Activated CD4-positive, alpha-beta T cell treated with anti-CD3 and anti-CD28 coated beads, Interleukin-2, amount 10 ng/mL, durations not matched to agents 24 days and 14 days (primary cell): Measurements from ENCODE around the gene SEMA5B. TPM values are rescaled to one million over a fixed set of nuclear protein-coding genes. Genes with fewer than 3 reads are reported as not detected.

Experiments
- DNase-seq: peaks from one replicate; pipeline ENCODE4 v3.0.0; 2022
- H3K27ac Mint-ChIP-seq: one replicate; pipeline ENCODE4 v1.8.0; 2022; ENCODE audit warnings: mild to moderate bottlenecking, mixed read lengths
- H3K27me3 Mint-ChIP-seq: one replicate; pipeline ENCODE4 v1.8.0; 2022; ENCODE audit warnings: mixed read lengths
- H3K36me3 Mint-ChIP-seq: one replicate; pipeline ENCODE4 v1.8.0; 2022; ENCODE audit warnings: low read depth, mild to moderate bottlenecking, mixed read lengths
- H3K4me1 Mint-ChIP-seq: one replicate; pipeline ENCODE4 v1.8.0; 2021; ENCODE audit warnings: mixed read lengths
- H3K4me3 Mint-ChIP-seq: one replicate; pipeline ENCODE4 v1.8.0; 2022; ENCODE audit warnings: mild to moderate bottlenecking, moderate library complexity, mixed read lengths
- H3K9me3 Mint-ChIP-seq: one replicate; pipeline ENCODE4 v1.8.0; 2021; ENCODE audit warnings: mixed read lengths
- intact Hi-C: fragments of 100-400 bp; cut with micrococcal nuclease; formaldehyde crosslinking; loops from one replicate; pipeline ENCODE4 v1.15.1; 2023
- total RNA-seq: library from RNA; stranded (reverse); gene quantifications from 2 replicates; pipeline ENCODE4 v1.2.3, GENCODE V29; 2022

SEMA5B gene
- total RNA-seq, 1 donor from 2014 or later = not detected

DNA sequence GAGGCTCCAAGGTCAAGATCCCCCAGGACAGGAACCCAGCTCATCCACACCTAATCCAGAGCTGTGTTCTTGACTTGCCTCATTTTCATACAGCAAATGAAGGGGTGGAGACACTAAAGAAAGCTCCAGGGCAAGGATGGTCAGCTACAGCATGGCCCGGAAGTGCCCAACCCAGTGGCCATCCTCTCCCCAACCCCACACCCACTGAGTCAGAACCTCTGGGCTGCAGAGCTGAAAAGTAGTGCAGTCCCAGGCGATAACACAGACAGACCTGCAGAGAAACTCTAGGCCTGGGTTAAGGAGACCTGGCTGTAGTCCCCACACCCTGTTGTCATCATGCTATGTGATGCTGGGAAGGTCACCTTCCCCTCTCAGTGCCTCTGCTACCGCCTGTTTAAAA lies 85.3 kb downstream of the SEMA5B start:
- Mint-ChIP-seq H3K4me3 (no peak overlapping the region), H3K36me3 (no peaks in the 10 kb centered on the region)

DNA sequence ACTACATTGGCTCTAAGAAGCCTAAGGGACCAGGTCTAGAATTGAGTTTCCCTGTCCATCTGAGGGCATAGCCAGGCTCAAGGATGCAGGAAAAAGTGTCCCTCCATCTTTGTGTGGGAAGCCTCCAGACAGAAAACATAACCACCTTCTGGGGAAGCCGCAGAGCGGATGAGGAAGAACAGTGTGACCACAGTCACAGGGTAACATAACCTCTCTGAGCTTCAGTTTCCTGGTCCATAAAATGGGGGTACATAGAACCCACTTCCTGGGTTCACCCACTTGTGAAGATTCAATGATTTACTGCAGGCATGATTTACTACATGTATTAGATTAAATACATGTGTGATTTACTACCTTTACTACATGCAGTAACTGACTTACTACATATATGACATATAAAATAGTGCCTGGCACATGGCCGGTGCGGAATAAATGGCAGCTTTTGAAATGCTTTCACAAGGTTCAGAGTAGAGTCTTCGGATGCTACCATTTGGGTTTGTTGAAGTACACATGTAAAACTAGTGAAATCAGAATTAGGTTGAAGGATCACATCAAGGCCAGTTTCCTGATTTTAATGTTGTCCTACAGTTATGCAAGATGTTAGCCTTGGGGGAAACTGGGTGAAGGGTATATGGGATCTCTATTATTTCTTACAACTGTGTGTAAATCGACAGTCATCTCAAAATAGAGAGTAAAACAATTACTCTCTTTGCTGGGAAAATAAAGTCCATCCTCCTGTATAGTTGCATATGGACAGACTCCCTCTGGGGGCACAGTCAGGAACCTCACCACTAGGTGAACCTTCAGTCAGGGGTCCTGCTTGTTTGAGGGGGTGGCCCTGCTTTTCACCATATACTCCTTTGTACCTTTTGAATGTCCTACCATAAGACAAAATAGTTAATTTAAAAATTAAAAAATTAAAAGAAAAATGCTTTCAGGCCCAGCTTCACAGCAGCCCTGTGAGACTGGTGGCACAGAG lies 86.0 kb downstream of the SEMA5B start:
- intact Hi-C loops = loop anchor here (2.0 kb wide), 1 partner anchor 317 kb away; no protein-coding TSS in a partner anchor
- Mint-ChIP-seq H3K4me3 (no peak overlapping the region), H3K9me3 (no peaks in the 10 kb centered on the region), H3K27me3 (peaks cover 13% of the 10 kb centered on the region), H3K4me1 (no peaks in the 10 kb centered on the region), H3K27ac (no peak overlapping the region), H3K36me3 (no peaks in the 10 kb centered on the region)
- DNase-seq = no peak

More for the DNA sequence above, 85.3 kb downstream of the SEMA5B start:
- intact Hi-C loops = loop anchor here (2.0 kb wide), 1 partner anchor 317 kb away; no protein-coding TSS in a partner anchor
- peaks cover 13% of the 10 kb centered on the region for H3K27me3 Mint-ChIP-seq
- H3K27ac Mint-ChIP-seq = no peak overlapping the region
- no peak for DNase-seq
- H3K4me1 Mint-ChIP-seq = no peaks in the 10 kb centered on the region
- H3K9me3 Mint-ChIP-seq = no peaks in the 10 kb centered on the region

DNA sequence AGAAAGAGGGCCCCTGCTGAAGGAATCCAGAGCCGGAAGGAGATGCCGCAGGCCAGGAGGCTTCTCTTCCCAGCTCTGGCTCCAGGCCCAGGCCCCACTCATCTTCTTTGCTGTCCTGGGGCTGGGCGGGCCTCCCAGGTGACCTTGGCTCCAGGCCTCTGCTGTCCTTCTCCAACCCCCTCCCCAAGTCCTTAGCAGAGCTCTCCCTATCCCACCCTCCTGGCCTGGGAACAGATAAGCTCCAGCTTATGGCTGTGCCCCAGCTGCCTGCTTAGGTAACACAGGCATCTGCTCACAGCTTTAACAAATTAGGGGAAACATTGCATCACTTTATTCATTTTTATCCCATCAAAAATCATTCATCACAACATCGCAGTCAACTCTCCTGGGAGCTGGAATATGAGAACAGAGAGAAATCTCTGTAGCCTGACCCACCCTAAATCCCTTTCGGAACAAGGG lies 86.9 kb downstream of the SEMA5B start:
- Mint-ChIP-seq H3K36me3 (no peaks in the 10 kb centered on the region), H3K4me3 (no peak overlapping the region), H3K4me1 (no peaks in the 10 kb centered on the region)

DNA sequence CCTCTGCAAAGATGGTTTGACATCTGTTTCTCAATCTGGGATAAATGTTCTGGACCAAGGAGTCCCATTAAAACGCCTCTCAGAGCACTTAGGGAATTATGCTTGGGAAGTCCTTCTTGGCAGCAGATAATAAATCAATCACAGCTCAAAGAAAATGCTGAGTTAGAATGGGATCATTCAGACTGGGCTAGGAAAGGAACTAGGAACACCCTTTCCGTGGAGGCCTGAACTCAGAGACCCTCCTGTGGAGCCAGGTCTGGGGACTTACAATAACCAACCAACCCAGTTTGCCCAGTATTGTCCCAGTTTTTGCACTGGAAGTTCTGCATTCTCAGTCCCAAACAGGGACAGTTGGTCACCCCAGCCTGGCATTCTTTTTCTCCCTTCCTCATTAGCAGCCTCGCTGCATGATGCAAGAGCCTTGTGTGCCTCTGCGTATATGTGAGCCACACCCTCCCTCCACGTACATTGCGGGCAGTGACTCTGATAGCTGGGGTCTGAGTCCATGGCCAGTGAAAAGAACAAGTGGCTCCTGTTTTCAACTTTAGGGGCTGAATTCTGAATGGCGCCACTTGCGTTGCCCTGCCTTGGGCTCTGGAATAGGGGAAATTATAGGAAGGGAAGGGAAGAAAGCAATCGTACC lies 88.7 kb downstream of the SEMA5B start:
- Mint-ChIP-seq H3K4me1 (no peaks in the 10 kb centered on the region), H3K4me3 (no peak overlapping the region), H3K36me3 (no peaks in the 10 kb centered on the region), H3K27me3 (peaks cover 11% of the 10 kb centered on the region), H3K9me3 (no peaks in the 10 kb centered on the region), H3K27ac (no peak overlapping the region)
- no peak for DNase-seq
- intact Hi-C loops = no loop called here

More for the DNA sequence above, 86.9 kb downstream of the SEMA5B start:
- H3K27me3 Mint-ChIP-seq = peaks cover 13% of the 10 kb centered on the region
- no peak for DNase-seq
- H3K27ac Mint-ChIP-seq = no peak overlapping the region
- intact Hi-C loops = no loop called here
- H3K9me3 Mint-ChIP-seq = no peaks in the 10 kb centered on the region

DNA sequence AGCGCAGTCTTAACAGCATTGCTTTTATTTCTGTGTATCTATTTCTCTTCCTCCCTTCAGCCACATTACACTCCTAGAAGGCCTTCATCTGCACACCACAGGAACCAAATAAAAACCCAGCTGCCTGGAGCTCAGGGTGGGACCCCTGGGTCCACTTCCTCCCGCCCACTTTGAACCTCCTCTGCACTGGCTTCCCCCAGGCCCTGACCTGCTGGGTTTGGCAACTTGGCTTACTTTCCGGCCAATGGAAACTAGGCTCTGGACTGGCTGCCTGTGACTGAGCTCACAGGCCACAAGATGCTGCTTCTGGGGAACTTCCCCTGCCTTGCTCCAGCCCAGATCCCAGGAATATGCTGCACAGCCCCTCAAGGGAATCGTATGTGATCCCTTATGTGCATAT lies 89.8 kb downstream of the SEMA5B start:
- peaks cover 13% of the 10 kb centered on the region for H3K27me3 Mint-ChIP-seq
- H3K4me3 Mint-ChIP-seq = no peak overlapping the region
- H3K4me1 Mint-ChIP-seq = no peaks in the 10 kb centered on the region
- no peak overlapping the region for H3K27ac Mint-ChIP-seq
- no peaks in the 10 kb centered on the region for H3K36me3 Mint-ChIP-seq
- no peak for DNase-seq
- H3K9me3 Mint-ChIP-seq = no peaks in the 10 kb centered on the region
- intact Hi-C loops = no loop called here

DNA sequence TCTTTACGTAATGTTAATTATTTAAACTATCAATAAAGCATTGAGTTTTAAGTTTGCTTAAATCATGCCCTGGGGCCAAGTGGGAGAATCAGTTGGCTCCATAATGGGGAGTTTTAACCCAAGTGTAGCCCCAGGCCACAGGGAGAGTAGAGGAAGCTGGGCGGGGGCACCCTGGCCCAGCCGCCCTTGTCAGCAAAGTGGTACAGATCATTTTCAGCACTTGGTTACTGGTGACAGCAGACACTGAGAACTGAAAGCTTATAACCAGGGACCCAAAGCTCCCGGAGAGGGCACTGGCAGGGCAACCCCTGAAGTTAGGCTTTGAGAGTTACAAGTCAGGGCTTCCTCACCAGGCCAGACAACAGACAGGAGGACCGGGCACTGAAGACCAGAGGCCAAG lies 90.6 kb downstream of the SEMA5B start:
- Mint-ChIP-seq H3K4me1 (no peaks in the 10 kb centered on the region), H3K9me3 (no peaks in the 10 kb centered on the region), H3K27me3 (peaks cover 15% of the 10 kb centered on the region), H3K4me3 (no peak overlapping the region), H3K27ac (no peak overlapping the region), H3K36me3 (no peaks in the 10 kb centered on the region)
- intact Hi-C loops = no loop called here
- DNase-seq = no peak

DNA sequence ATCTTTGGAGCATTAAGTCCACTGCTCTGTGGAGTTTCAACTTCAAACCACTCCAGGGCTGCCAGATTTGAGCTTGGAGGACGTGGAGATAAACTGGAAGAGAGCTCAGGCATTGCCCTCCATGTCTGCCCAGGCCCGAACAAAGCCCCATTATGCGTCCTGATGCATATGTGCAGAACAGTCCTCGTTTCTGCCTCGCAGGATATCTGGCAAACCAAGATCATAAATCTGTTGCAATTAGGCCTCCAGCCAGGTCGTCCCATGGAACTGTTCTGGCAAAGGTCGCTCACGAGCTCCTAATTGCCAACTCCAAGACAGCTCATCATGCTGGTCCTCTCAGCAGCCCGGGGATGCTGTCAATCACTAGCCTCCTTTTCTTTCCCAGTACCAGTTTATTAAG lies 91.2 kb downstream of the SEMA5B start:
- intact Hi-C loops = no loop called here
- H3K27me3 Mint-ChIP-seq = peaks cover 15% of the 10 kb centered on the region
- no peak for DNase-seq
- H3K4me1 Mint-ChIP-seq = no peaks in the 10 kb centered on the region
- no peak overlapping the region for H3K4me3 Mint-ChIP-seq
- H3K9me3 Mint-ChIP-seq = no peaks in the 10 kb centered on the region
- no peaks in the 10 kb centered on the region for H3K36me3 Mint-ChIP-seq
- H3K27ac Mint-ChIP-seq = no peak overlapping the region

DNA sequence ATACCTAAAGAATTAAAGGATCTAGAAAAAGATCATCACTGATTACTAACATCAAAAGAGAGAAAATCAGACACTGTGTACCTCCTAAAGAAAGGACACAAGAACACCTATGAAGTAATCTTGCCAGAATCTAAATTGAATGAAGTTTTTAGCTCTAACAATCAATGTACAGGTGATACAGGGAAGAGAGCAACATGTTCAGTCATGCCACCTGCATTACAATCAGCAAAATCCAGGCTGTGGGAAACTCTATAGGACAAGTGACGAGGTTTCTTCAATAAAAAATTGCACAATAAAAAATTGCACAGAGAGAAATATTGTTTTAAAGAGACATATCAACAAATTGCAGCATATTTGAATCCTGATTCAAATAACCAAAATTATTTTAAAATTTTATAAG lies 93.3 kb downstream of the SEMA5B start:
- no peaks in the 10 kb centered on the region for H3K36me3 Mint-ChIP-seq
- no peak for DNase-seq
- no peaks in the 10 kb centered on the region for H3K4me1 Mint-ChIP-seq
- H3K9me3 Mint-ChIP-seq = no peaks in the 10 kb centered on the region
- no peak overlapping the region for H3K4me3 Mint-ChIP-seq
- intact Hi-C loops = no loop called here
- H3K27me3 Mint-ChIP-seq = peaks cover 14% of the 10 kb centered on the region
- H3K27ac Mint-ChIP-seq = no peak overlapping the region

DNA sequence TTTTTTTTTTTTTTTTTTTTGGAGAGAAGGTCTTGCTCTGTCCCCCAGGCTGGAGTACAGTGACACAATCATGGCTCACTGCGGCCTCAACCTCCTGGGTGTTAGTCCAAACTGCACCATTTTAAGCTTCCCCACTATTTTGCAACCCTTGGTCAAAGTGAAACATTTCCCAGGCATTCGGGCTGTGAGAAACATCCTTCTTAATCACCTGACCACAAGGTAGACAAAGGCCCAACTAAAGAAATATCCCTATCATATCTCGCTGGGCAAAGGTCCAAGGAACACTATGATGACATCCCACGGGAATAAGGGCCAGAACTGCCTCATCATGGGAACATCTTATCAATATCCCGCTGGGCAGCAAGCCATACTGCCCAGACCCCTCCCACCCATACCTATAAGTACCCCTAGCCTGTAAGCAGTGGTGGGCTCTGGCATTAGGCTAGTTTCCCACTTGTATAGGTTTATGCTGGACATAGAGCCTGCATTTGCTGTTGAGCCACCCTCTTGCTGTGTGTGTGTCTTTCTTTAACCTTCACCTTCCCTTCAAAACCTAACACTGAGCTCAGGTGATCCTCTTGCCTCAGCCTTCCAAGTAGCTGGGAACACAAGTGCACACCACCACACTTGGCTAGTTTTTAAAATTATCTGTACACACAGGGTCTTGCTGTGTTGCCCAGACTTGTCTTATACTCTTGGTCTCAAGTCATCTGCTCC lies 95.2 kb downstream of the SEMA5B start:
- intact Hi-C loops = no loop called here
- Mint-ChIP-seq H3K36me3 (no peaks in the 10 kb centered on the region), H3K27ac (no peak overlapping the region), H3K4me3 (no peak overlapping the region), H3K4me1 (no peaks in the 10 kb centered on the region), H3K9me3 (no peaks in the 10 kb centered on the region), H3K27me3 (peaks cover 12% of the 10 kb centered on the region)
- no peak for DNase-seq

DNA sequence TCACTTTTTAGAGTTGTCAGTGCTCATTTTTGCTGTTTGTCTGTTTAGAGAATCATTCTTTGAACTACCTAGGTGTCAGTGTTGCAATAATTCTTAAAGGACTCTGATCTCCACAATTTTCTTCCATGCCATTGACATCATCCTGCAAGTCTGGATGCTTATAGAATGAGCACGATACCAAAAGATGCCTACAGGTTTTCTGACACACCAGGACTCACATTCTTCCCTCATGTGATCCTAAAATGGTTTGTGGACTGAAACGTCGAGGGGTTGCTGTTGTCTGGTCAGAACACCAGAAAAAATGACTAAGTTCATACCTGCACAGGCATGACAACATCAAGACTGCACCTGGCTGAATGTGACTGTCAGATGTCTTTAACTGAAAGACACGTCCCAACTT lies 95.9 kb downstream of the SEMA5B start:
- no peaks in the 10 kb centered on the region for H3K9me3 Mint-ChIP-seq
- no peak overlapping the region for H3K27ac Mint-ChIP-seq
- no peaks in the 10 kb centered on the region for H3K36me3 Mint-ChIP-seq
- no peaks in the 10 kb centered on the region for H3K4me1 Mint-ChIP-seq
- DNase-seq = no peak
- intact Hi-C loops = no loop called here
- peaks cover 12% of the 10 kb centered on the region for H3K27me3 Mint-ChIP-seq
- H3K4me3 Mint-ChIP-seq = no peak overlapping the region

DNA sequence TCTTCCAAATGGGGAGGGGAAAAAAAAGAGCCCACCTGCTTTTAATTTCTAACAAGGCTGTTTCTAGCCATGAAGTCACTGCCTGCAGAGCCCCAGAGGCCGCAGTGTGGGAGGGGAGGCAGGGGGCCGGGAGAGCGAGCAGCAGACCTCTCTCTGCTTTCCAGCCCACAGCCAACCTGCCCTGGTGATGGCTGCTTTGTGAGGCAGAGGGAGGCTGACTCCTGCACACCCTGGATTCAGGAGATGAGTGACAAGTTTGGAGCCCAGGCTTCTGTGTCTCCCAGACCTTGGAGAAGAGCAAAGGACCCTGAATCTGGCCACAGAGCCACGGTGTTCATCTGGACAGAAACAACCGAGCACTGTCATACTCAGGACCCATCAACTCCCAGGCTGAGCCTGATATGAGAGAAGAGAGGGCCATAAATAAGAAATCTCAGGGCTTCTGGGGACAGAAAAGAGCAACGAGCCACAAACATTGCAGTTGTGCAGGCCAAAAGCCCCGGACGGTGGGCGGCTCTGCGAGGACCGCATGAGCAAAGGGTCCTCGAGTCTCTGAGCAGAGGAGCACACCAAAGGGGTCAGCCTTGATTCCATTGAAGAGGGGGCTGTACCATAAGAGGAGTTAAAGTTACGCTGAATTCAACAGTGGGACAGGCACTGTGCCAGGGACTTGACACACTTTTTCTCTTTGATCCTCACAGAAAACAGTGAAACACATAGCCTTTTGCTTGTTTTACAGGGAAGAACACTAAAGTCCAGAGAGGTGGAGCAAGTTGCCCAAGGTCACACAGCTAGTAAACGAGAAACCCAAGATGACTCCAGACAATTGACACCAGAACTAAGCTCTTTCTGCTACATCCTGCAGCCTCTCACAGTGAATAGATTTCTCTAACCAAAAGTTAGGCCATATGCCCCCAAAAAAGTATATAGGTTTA lies 97.2 kb downstream of the SEMA5B start:
- no peaks in the 10 kb centered on the region for H3K4me1 Mint-ChIP-seq
- no peak overlapping the region for H3K4me3 Mint-ChIP-seq
- H3K27ac Mint-ChIP-seq = no peak overlapping the region
- H3K9me3 Mint-ChIP-seq = no peaks in the 10 kb centered on the region
- intact Hi-C loops = no loop called here
- H3K27me3 Mint-ChIP-seq = peaks cover 12% of the 10 kb centered on the region
- DNase-seq = no peak
- no peaks in the 10 kb centered on the region for H3K36me3 Mint-ChIP-seq

DNA sequence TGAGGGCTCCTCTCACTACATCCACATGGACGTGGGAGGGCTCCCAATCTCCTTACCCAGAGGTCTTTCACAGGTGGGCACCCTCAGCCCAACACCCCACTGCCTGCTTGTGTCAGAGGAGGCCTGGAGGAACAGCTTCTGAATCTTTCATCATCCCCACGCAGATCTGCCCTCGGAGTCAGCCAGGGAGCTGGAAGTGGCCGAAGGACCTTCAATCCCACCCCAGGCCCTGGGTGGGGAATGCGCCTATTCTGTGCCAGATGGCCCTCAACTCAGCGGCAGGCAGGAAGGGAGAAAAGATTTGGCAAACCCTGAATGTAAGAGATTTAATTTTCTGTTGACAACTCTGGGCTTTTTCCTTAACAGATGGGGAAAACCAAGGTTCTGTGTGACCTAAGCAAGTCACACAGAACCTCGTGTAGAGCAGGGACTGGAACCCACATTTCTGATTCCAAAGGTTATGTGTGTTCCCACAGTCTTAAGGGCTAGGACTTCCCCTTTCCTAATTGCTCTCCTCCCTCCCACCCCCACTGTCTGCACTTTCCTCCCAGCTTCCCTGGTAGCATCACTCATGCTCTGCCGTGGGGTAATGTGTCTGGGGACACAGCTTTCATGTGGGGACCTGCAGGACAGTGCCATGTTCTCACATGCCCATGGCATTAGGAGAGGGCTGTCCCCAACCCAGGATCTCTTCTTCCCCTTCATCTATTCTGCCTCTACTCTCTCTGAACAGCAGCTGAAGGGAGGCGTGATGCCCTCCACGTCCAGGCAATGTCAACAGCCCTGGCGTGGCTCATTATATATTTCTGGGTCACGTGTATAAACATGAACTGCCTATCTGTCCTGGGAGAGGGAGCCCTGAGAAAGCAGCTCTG lies 98.1 kb downstream of the SEMA5B start:
- no peak for DNase-seq
- Mint-ChIP-seq H3K9me3 (no peaks in the 10 kb centered on the region), H3K36me3 (no peaks in the 10 kb centered on the region), H3K4me1 (no peaks in the 10 kb centered on the region), H3K4me3 (no peak overlapping the region), H3K27me3 (peaks cover 12% of the 10 kb centered on the region), H3K27ac (no peak overlapping the region)
- intact Hi-C loops = no loop called here
